H1 (cell line): Measurements from ENCODE around the gene SLC1A3. TPM values are rescaled to one million over a fixed set of nuclear protein-coding genes. Genes with fewer than 3 reads are reported as not detected.

Source experiments
- CTCF ChIA-PET: fragments of 300-600 bp; sonication (Branson Sonifier 250); formaldehyde crosslinking; loops from one replicate; lab custom pipeline; 2021; ENCODE audit not compliant: partially characterized antibody; lab: Charles Lee
- POLR2A ChIA-PET: fragments of 300-600 bp; sonication (Branson Sonifier 250); formaldehyde crosslinking; loops from one replicate; lab custom pipeline; 2021; ENCODE audit warnings: inconsistent platforms; ENCODE audit not compliant: partially characterized antibody; lab: Charles Lee
- DNase-seq, 2 experiments: peaks; one replicate each; pipeline versions ENCODE4 v3.0.0 to v3.0.0-alpha.2; 2010 to 2022; ENCODE audit warnings: low spot score in 2 of 2, low read depth in 1 of 2, mixed read lengths in 1 of 2
- FAIRE-seq: peaks from 2 replicates; lab custom pipeline; 2011; peaks lifted over from hg19 to GRCh38; lab: Jason Lieb, UNC
- H2AFZ ChIP-seq: 2 replicates; pipeline ENCODE4 v1.8.1; 2012; ENCODE audit warnings: low read length, inconsistent platforms
- H2AK5ac ChIP-seq: 2 replicates; pipeline ENCODE4 v1.6.1; 2013; ENCODE audit warnings: low read depth, low read length
- H2BK120ac ChIP-seq: replicated peaks from 2 replicates; pipeline ENCODE3; 2013; ENCODE audit warnings: low read depth, low read length, inconsistent platforms
- H2BK12ac ChIP-seq: 2 replicates; pipeline ENCODE4 v1.6.1; 2013; ENCODE audit warnings: low read depth, low read length
- H2BK15ac ChIP-seq: 2 replicates; pipeline ENCODE4 v1.6.1; 2013; ENCODE audit warnings: low read length
- H2BK20ac ChIP-seq: 2 replicates; pipeline ENCODE4 v1.6.1; 2013; ENCODE audit warnings: low read length
- H2BK5ac ChIP-seq: 2 replicates; pipeline ENCODE4 v1.6.1; 2013; ENCODE audit warnings: low read depth, low read length
- H3K14ac ChIP-seq: 2 replicates; pipeline ENCODE4 v1.6.1; 2013; ENCODE audit warnings: inconsistent platforms; ENCODE audit not compliant: insufficient read length
- H3K18ac ChIP-seq: 2 replicates; pipeline ENCODE4 v1.6.1; 2013; ENCODE audit warnings: low read length; ENCODE audit errors: extremely low read depth
- H3K23ac ChIP-seq: 2 replicates; pipeline ENCODE4 v1.6.1; 2013; ENCODE audit warnings: inconsistent platforms; ENCODE audit not compliant: insufficient read length
- H3K23me2 ChIP-seq: 2 replicates; pipeline ENCODE4 v1.6.1; 2013; ENCODE audit warnings: low read depth, low read length
- H3K27ac ChIP-seq: 2 replicates; pipeline ENCODE4 v1.6.1; 2011; ENCODE audit warnings: low read depth, low read length, inconsistent platforms
- H3K27me3 ChIP-seq, 4 experiments: replicated peaks in 1 of 4; 1 replicate in 1 of 4; 2 replicates in 3 of 4; pipeline versions ENCODE4 v1.6.1 to v1.8.1; 2011 to 2013; ENCODE audit warnings: low read length in 3 of 4, mild to moderate bottlenecking in 3 of 4, inconsistent platforms in 2 of 4, mixed read lengths in 2 of 4, moderate library complexity in 1 of 4; ENCODE audit not compliant: control insufficient read depth in 3 of 4, insufficient read depth in 3 of 4; ENCODE audit errors: extremely low read depth in 1 of 4
- H3K36me3 ChIP-seq, 4 experiments: 2 replicates each; pipeline versions ENCODE4 v1.6.1 to v1.8.1; 2011 to 2013; ENCODE audit warnings: mild to moderate bottlenecking in 4 of 4, low read length in 3 of 4, moderate library complexity in 2 of 4, control low read depth in 1 of 4, inconsistent platforms in 1 of 4; ENCODE audit not compliant: insufficient read depth in 4 of 4, control insufficient read depth in 2 of 4
- H3K4ac ChIP-seq: replicated peaks from 2 replicates; pipeline ENCODE3; 2013; ENCODE audit warnings: low read length, low read depth, mixed read lengths, inconsistent platforms; ENCODE audit not compliant: insufficient read length
- H3K4me1 ChIP-seq, 4 experiments: replicated peaks in 1 of 4; 1 replicate in 1 of 4; 2 replicates in 3 of 4; pipeline versions ENCODE4 v1.6.1 to v1.8.1; 2011 to 2013; ENCODE audit warnings: low read length in 3 of 4, inconsistent platforms in 2 of 4, mixed read lengths in 1 of 4; ENCODE audit not compliant: insufficient read depth in 4 of 4, control insufficient read depth in 3 of 4
- H3K4me2 ChIP-seq, 2 experiments: 2 replicates each; pipeline versions ENCODE4 v1.6.1 to v1.8.1; 2011 to 2013; ENCODE audit warnings: low read depth in 2 of 2, low read length in 2 of 2, control low read depth in 1 of 2, inconsistent platforms in 1 of 2, mild to moderate bottlenecking in 1 of 2; ENCODE audit not compliant: insufficient read depth in 1 of 2
- H3K4me3 ChIP-seq, 4 experiments: fragments of 200-600, 300-600 bp in 1 of 4; sonication (generic), shearing (Covaris generic), sonication (Bioruptor Twin) in 1 of 4; 2 replicates each; pipeline versions ENCODE4 v1.5.1 to v1.8.1; 2011 to 2016; ENCODE audit warnings: low read length in 4 of 4, low read depth in 3 of 4, control low read depth in 2 of 4, inconsistent platforms in 2 of 4, mild to moderate bottlenecking in 2 of 4, mixed read lengths in 1 of 4, moderate library complexity in 1 of 4; ENCODE audit not compliant: insufficient read depth in 2 of 4; ENCODE audit errors: extremely low read depth in 1 of 4
- H3K56ac ChIP-seq: replicated peaks from 2 replicates; pipeline ENCODE3; 2013; ENCODE audit warnings: low read depth, mild to moderate bottlenecking, mixed read lengths, low read length, inconsistent platforms; ENCODE audit not compliant: insufficient read length
- H3K79me1 ChIP-seq: 2 replicates; pipeline ENCODE4 v1.6.1; 2013; ENCODE audit warnings: low read depth, low read length, control low read depth
- H3K79me2 ChIP-seq, 2 experiments: 2 replicates each; pipeline versions ENCODE4 v1.6.1 to v1.8.1; 2012 to 2013; ENCODE audit warnings: low read length in 2 of 2, mild to moderate bottlenecking in 2 of 2, inconsistent platforms in 1 of 2; ENCODE audit not compliant: insufficient read depth in 2 of 2, control insufficient read depth in 1 of 2
- H3K9ac ChIP-seq, 4 experiments: replicated peaks in 1 of 4; 1 replicate in 1 of 4; 2 replicates in 3 of 4; pipeline versions ENCODE4 v1.6.1 to v1.8.1; 2011 to 2013; ENCODE audit warnings: low read depth in 3 of 4, low read length in 3 of 4, control low read depth in 2 of 4, mild to moderate bottlenecking in 2 of 4, moderate library complexity in 2 of 4, inconsistent platforms in 1 of 4; ENCODE audit errors: extremely low read depth in 1 of 4
- H3K9me3 ChIP-seq, 2 experiments: 2 replicates each; pipeline versions ENCODE4 v1.6.1 to v1.8.1; 2012 to 2013; ENCODE audit warnings: mild to moderate bottlenecking in 2 of 2, moderate library complexity in 2 of 2, control low read depth in 1 of 2, inconsistent platforms in 1 of 2, low read depth in 1 of 2, low read length in 1 of 2, mixed read lengths in 1 of 2; ENCODE audit not compliant: insufficient read depth in 2 of 2
- H4K20me1 ChIP-seq, 2 experiments: replicated peaks in 1 of 2; 2 replicates each; pipeline versions ENCODE3 to v1.8.1; 2011 to 2013; ENCODE audit warnings: inconsistent platforms in 2 of 2, low read length in 2 of 2, mild to moderate bottlenecking in 1 of 2; ENCODE audit not compliant: insufficient read depth in 2 of 2, control insufficient read depth in 1 of 2
- H4K5ac ChIP-seq: 2 replicates; pipeline ENCODE4 v1.6.1; 2013; ENCODE audit warnings: low read length, low read depth, mixed read lengths, inconsistent platforms; ENCODE audit not compliant: insufficient read length
- H4K8ac ChIP-seq: 2 replicates; pipeline ENCODE4 v1.8.0; 2013; ENCODE audit warnings: mild to moderate bottlenecking, moderate library complexity, low read length, inconsistent platforms; ENCODE audit not compliant: insufficient read depth; ENCODE audit errors: extremely low read depth
- H4K91ac ChIP-seq: replicated peaks from 2 replicates; pipeline ENCODE3; 2013; ENCODE audit warnings: low read length, mixed read lengths, inconsistent platforms; ENCODE audit not compliant: insufficient read length
- ATF3 ChIP-seq: IDR thresholded peaks from 2 replicates; pipeline ENCODE4 v1.6.1; 2011; ENCODE audit warnings: low read depth, mild to moderate bottlenecking, low read length; ENCODE audit not compliant: insufficient read depth
- E2F6 ChIP-seq: IDR thresholded peaks from 2 replicates; pipeline ENCODE4 v1.6.1; 2012; ENCODE audit warnings: inconsistent platforms
- POLR2A ChIP-seq, 2 experiments: IDR thresholded peaks; 1 replicate in 1 of 2; 2 replicates in 1 of 2; pipeline ENCODE4 v1.6.1; 2011; ENCODE audit warnings: low read depth in 2 of 2, low read length in 2 of 2, mild to moderate bottlenecking in 2 of 2; ENCODE audit errors: control extremely low read depth in 1 of 2
- TEAD4 ChIP-seq: IDR thresholded peaks from 2 replicates; pipeline ENCODE4 v1.6.1; 2012; ENCODE audit warnings: low read depth, low read length, inconsistent platforms, mixed read lengths
- YY1 ChIP-seq: IDR thresholded peaks from 2 replicates; pipeline ENCODE4 v1.6.1; 2011; ENCODE audit warnings: low read depth, mild to moderate bottlenecking, low read length
- WGBS, 2 experiments: shearing (Covaris generic) in 1 of 2; methylation state at CpG; one replicate each; pipeline versions ENCODE4 v1.1.6 to v1.1.7; 2013 to 2015; ENCODE audit warnings: low lambda C conversion rate in 2 of 2, mixed read lengths in 2 of 2, inconsistent platforms in 1 of 2, low coverage in 1 of 2, missing lambda C conversion rate in 1 of 2; ENCODE audit not compliant: insufficient replicate concordance in 2 of 2, insufficient coverage in 1 of 2, insufficient read length in 1 of 2; ENCODE audit errors: extremely low coverage in 1 of 2, missing lambda C conversion rate in 1 of 2; 5-methylcytosine and 5-hydroxymethylcytosine counted together
- polyA plus RNA-seq, 7 experiments: library from polyadenylated mRNA; depleted of rRNA in 3 of 7; stranded (reverse) in 5 of 7; unstranded in 2 of 7; fragments of >200 nt in 5 of 7; fragments of 200-250 nt in 2 of 7; gene quantifications; 1 replicate in 5 of 7; 2 replicates in 1 of 7; 4 replicates in 1 of 7; pipeline versions ENCODE4 v1.2.1 to v1.2.3, GENCODE V29; 2011 to 2013; ENCODE audit warnings: missing spikeins in 2 of 7, mixed read lengths in 2 of 7
- total RNA-seq: library from RNA; stranded (reverse); fragmentation: NEBNext Ultra II Directional; extraction: Animal tissue kit (Norgen Biotek cat#: 25700); gene quantifications from 2 replicates; pipeline ENCODE4 v1.2.1, GENCODE V29; 2021

Gene SLC1A3
- total and polyA plus RNA-seq, 2 of the 8 experiments (the other 6 are each of a cell fraction or from before 2014, with no cell fraction given), result 26.7 to 35.3 TPM

- H3K4ac ChIP-seq, result no peak overlapping the region
- no peak overlapping the region for H3K23ac ChIP-seq
- H3K18ac ChIP-seq, result no peak overlapping the region
- no peak overlapping the region for H2AFZ ChIP-seq
- no peaks in the 10 kb centered on the region; a peak in 1 of 8 replicates for H3K36me3 ChIP-seq
- no peak overlapping the region for H2BK120ac ChIP-seq
- 83% methylated on average over 5 of the region's 5 CpGs; no CpG with 5 or more reads in 1 of the 2 experiments for WGBS, 2 experiments
- no peak for FAIRE-seq
- H3K4me1 ChIP-seq, result peaks cover 0 to 16% (median 11%) of the 10 kb centered on the region in 4 experiments; a peak in 6 of 7 replicates
- no peak overlapping the region for H2BK20ac ChIP-seq
- no peaks in the 10 kb centered on the region for H4K20me1 ChIP-seq
- no peaks in the 10 kb centered on the region for H3K9me3 ChIP-seq
- H3K27me3 ChIP-seq, result no peaks in the 10 kb centered on the region
- H3K23me2 ChIP-seq, result no peaks in the 10 kb centered on the region
- no peak overlapping the region for H3K56ac ChIP-seq
- no peaks in the 10 kb centered on the region; the same call in 1 of the 2 replicates for H3K79me1 ChIP-seq
- H3K4me3 ChIP-seq, result no peak overlapping the region
- no peak for DNase-seq
- H3K27ac ChIP-seq, result no peak overlapping the region
- CTCF ChIA-PET, result interaction anchor here (0.7 to 2.6 kb wide), 7 partner anchors 9 to 262 kb away, joined by 3 to 11 read pairs (median 4); no protein-coding TSS in a partner anchor
- H3K9ac ChIP-seq, result no peak overlapping the region
- no peak overlapping the region for H2BK5ac ChIP-seq
- H2AK5ac ChIP-seq, result no peak overlapping the region
- H2BK12ac ChIP-seq, result no peak overlapping the region
- H4K5ac ChIP-seq, result no peak overlapping the region
- H3K14ac ChIP-seq, result no peak overlapping the region
- TF ChIP-seq TEAD4, result no peak
- TF ChIP-seq E2F6, result no peak
- no peak for TF ChIP-seq YY1
- no peak for TF ChIP-seq ATF3
- TF ChIP-seq POLR2A (IDR thresholded peaks at IDR 0.05; ENCODE audit: control extremely low read depth in 1 of 2, low read depth in 2 of 2, low read length in 2 of 2), result no peak
- H4K91ac ChIP-seq, result no peak overlapping the region
- H2BK15ac ChIP-seq, result no peak overlapping the region
- H3K79me2 ChIP-seq, result no peaks in the 10 kb centered on the region
- no peak overlapping the region for H4K8ac ChIP-seq
- no peak overlapping the region for H3K4me2 ChIP-seq
- POLR2A ChIA-PET, result interaction anchor here (2.8 kb wide), 1 partner anchor 46 kb away, joined by 8 read pairs; the partner anchor contains the start of gene SLC1A3
These were observed 46.8 kb downstream of the SLC1A3 start for GRCh38 chr5:36653044-36653705.
